ENCODE data around the gene PIK3CB.
"Not testable (repeated sequence)": the region's sequence is repeated elsewhere in the genome, so short reads cannot be mapped to it uniquely, and the experiment has no call there.

Gene PIK3CB

GRCh38 chr3:138825336-138825735 is 9.4 kb downstream of the PIK3CB start:
- H3K9ac ChIP-seq (ENCODE audit: low read length) = no peak overlapping the region
- no peaks in the 10 kb centered on the region for H3K4me1 ChIP-seq (ENCODE audit: insufficient read depth, low read length)
- H3K27me3 ChIP-seq (ENCODE audit: control insufficient read depth in 1 of 2, insufficient read depth in 2 of 2, low read length in 2 of 2) = no peaks in the 10 kb centered on the region
- no peaks in the 10 kb centered on the region for H3K9me3 ChIP-seq (ENCODE audit: low read length)
- no peak overlapping the region for H3K27ac ChIP-seq (ENCODE audit: low read depth, low read length)
- H3K36me3 ChIP-seq (ENCODE audit: insufficient read depth, low read length) = no peaks in the 10 kb centered on the region
- no peak overlapping the region for H3K4me3 ChIP-seq (ENCODE audit: low read depth in 1 of 2, low read length in 2 of 2)

GRCh38 chr3:138824114-138824506 is 10.6 kb downstream of the PIK3CB start:
- Histone ChIP-seq H3K27me3 (ENCODE audit: control insufficient read depth in 1 of 2, insufficient read depth in 2 of 2, low read length in 2 of 2) (no peaks in the 10 kb centered on the region), H3K36me3 (ENCODE audit: insufficient read depth, low read length) (no peaks in the 10 kb centered on the region), H3K9ac (ENCODE audit: low read length) (no peak overlapping the region), H3K9me3 (ENCODE audit: low read length) (no peaks in the 10 kb centered on the region), H3K27ac (ENCODE audit: low read depth, low read length) (no peak overlapping the region), H3K4me1 (ENCODE audit: insufficient read depth, low read length) (no peaks in the 10 kb centered on the region), H3K4me3 (ENCODE audit: low read depth in 1 of 2, low read length in 2 of 2) (no peak overlapping the region)

- not testable (repeated sequence) for H3K4me1 ChIP-seq (ENCODE audit: insufficient read depth, low read length); H3K4me3 ChIP-seq (ENCODE audit: low read depth in 1 of 2, low read length in 2 of 2); H3K27me3 ChIP-seq (ENCODE audit: control insufficient read depth in 1 of 2, insufficient read depth in 2 of 2, low read length in 2 of 2); H3K36me3 ChIP-seq (ENCODE audit: insufficient read depth, low read length); H3K27ac ChIP-seq (ENCODE audit: low read depth, low read length); H3K9ac ChIP-seq (ENCODE audit: low read length); H3K9me3 ChIP-seq (ENCODE audit: low read length)
These were observed 14.3 kb downstream of the PIK3CB start for GRCh38 chr3:138820379-138820778.

- no peaks in the 10 kb centered on the region for H3K9me3 ChIP-seq (ENCODE audit: low read length)
- no peak overlapping the region for H3K9ac ChIP-seq (ENCODE audit: low read length)
- H3K27ac ChIP-seq (ENCODE audit: low read depth, low read length) = no peak overlapping the region
- H3K27me3 ChIP-seq (ENCODE audit: control insufficient read depth in 1 of 2, insufficient read depth in 2 of 2, low read length in 2 of 2) = no peaks in the 10 kb centered on the region
- H3K4me3 ChIP-seq (ENCODE audit: low read depth in 1 of 2, low read length in 2 of 2) = no peak overlapping the region
- no peaks in the 10 kb centered on the region for H3K36me3 ChIP-seq (ENCODE audit: insufficient read depth, low read length)
- H3K4me1 ChIP-seq (ENCODE audit: insufficient read depth, low read length) = no peaks in the 10 kb centered on the region
These were observed 16.4 kb downstream of the PIK3CB start for GRCh38 chr3:138818185-138818860.

GRCh38 chr3:138817695-138818094 is 17.0 kb downstream of the PIK3CB start:
- H3K4me1 ChIP-seq (ENCODE audit: insufficient read depth, low read length) = no peaks in the 10 kb centered on the region
- no peak overlapping the region for H3K4me3 ChIP-seq (ENCODE audit: low read depth in 1 of 2, low read length in 2 of 2)
- H3K27ac ChIP-seq (ENCODE audit: low read depth, low read length) = no peak overlapping the region
- H3K9me3 ChIP-seq (ENCODE audit: low read length) = no peaks in the 10 kb centered on the region
- H3K36me3 ChIP-seq (ENCODE audit: insufficient read depth, low read length) = no peaks in the 10 kb centered on the region
- no peak overlapping the region for H3K9ac ChIP-seq (ENCODE audit: low read length)
- no peaks in the 10 kb centered on the region for H3K27me3 ChIP-seq (ENCODE audit: control insufficient read depth in 1 of 2, insufficient read depth in 2 of 2, low read length in 2 of 2)

- no peaks in the 10 kb centered on the region for H3K36me3 ChIP-seq (ENCODE audit: insufficient read depth, low read length)
- no peak overlapping the region for H3K4me3 ChIP-seq (ENCODE audit: low read depth in 1 of 2, low read length in 2 of 2)
- H3K27ac ChIP-seq (ENCODE audit: low read depth, low read length) = no peak overlapping the region
- no peaks in the 10 kb centered on the region for H3K9me3 ChIP-seq (ENCODE audit: low read length)
- no peaks in the 10 kb centered on the region for H3K4me1 ChIP-seq (ENCODE audit: insufficient read depth, low read length)
- no peak overlapping the region for H3K9ac ChIP-seq (ENCODE audit: low read length)
- H3K27me3 ChIP-seq (ENCODE audit: control insufficient read depth in 1 of 2, insufficient read depth in 2 of 2, low read length in 2 of 2) = no peaks in the 10 kb centered on the region
These were observed 21.9 kb downstream of the PIK3CB start for GRCh38 chr3:138812806-138813205.

GRCh38 chr3:138809500-138810256 is 25.1 kb downstream of the PIK3CB start:
- Histone ChIP-seq H3K27ac (ENCODE audit: low read depth, low read length) (no peak overlapping the region), H3K4me3 (ENCODE audit: low read depth in 1 of 2, low read length in 2 of 2) (no peak overlapping the region), H3K9me3 (ENCODE audit: low read length) (no peaks in the 10 kb centered on the region), H3K36me3 (ENCODE audit: insufficient read depth, low read length) (no peaks in the 10 kb centered on the region), H3K27me3 (ENCODE audit: control insufficient read depth in 1 of 2, insufficient read depth in 2 of 2, low read length in 2 of 2) (no peaks in the 10 kb centered on the region), H3K4me1 (ENCODE audit: insufficient read depth, low read length) (no peaks in the 10 kb centered on the region), H3K9ac (ENCODE audit: low read length) (no peak overlapping the region)

GRCh38 chr3:138806376-138807080 is 28.2 kb downstream of the PIK3CB start:
- Histone ChIP-seq H3K27me3 (ENCODE audit: control insufficient read depth in 1 of 2, insufficient read depth in 2 of 2, low read length in 2 of 2) (no peaks in the 10 kb centered on the region), H3K9ac (ENCODE audit: low read length) (no peak overlapping the region), H3K9me3 (ENCODE audit: low read length) (no peaks in the 10 kb centered on the region), H3K27ac (ENCODE audit: low read depth, low read length) (no peak overlapping the region), H3K4me1 (ENCODE audit: insufficient read depth, low read length) (no peaks in the 10 kb centered on the region), H3K36me3 (ENCODE audit: insufficient read depth, low read length) (no peaks in the 10 kb centered on the region), H3K4me3 (ENCODE audit: low read depth in 1 of 2, low read length in 2 of 2) (no peak overlapping the region)

GRCh38 chr3:138803006-138803653 is 31.6 kb downstream of the PIK3CB start:
- H3K27ac ChIP-seq (ENCODE audit: low read depth, low read length) = no peak overlapping the region

GRCh38 chr3:138802223-138802622 is 32.5 kb downstream of the PIK3CB start:
- H3K4me3 ChIP-seq (ENCODE audit: low read depth in 1 of 2, low read length in 2 of 2); H3K27me3 ChIP-seq (ENCODE audit: control insufficient read depth in 1 of 2, insufficient read depth in 2 of 2, low read length in 2 of 2); H3K27ac ChIP-seq (ENCODE audit: low read depth, low read length); H3K9ac ChIP-seq (ENCODE audit: low read length); H3K4me1 ChIP-seq (ENCODE audit: insufficient read depth, low read length); H3K9me3 ChIP-seq (ENCODE audit: low read length); H3K36me3 ChIP-seq (ENCODE audit: insufficient read depth, low read length): not testable (repeated sequence)

More at GRCh38 chr3:138803006-138803653, 31.6 kb downstream of the PIK3CB start:
- no peaks in the 10 kb centered on the region for H3K36me3 ChIP-seq (ENCODE audit: insufficient read depth, low read length)
- H3K4me1 ChIP-seq (ENCODE audit: insufficient read depth, low read length) = no peaks in the 10 kb centered on the region
- H3K9ac ChIP-seq (ENCODE audit: low read length) = no peak overlapping the region
- no peak overlapping the region for H3K4me3 ChIP-seq (ENCODE audit: low read depth in 1 of 2, low read length in 2 of 2)
- H3K27me3 ChIP-seq (ENCODE audit: control insufficient read depth in 1 of 2, insufficient read depth in 2 of 2, low read length in 2 of 2) = no peaks in the 10 kb centered on the region
- no peaks in the 10 kb centered on the region for H3K9me3 ChIP-seq (ENCODE audit: low read length)

GRCh38 chr3:138801792-138802191 is 32.9 kb downstream of the PIK3CB start:
- H3K4me3 ChIP-seq (ENCODE audit: low read depth in 1 of 2, low read length in 2 of 2) = no peak overlapping the region
- H3K27me3 ChIP-seq (ENCODE audit: control insufficient read depth in 1 of 2, insufficient read depth in 2 of 2, low read length in 2 of 2) = no peaks in the 10 kb centered on the region
- H3K9me3 ChIP-seq (ENCODE audit: low read length) = no peaks in the 10 kb centered on the region
- no peaks in the 10 kb centered on the region for H3K4me1 ChIP-seq (ENCODE audit: insufficient read depth, low read length)
- H3K9ac ChIP-seq (ENCODE audit: low read length) = no peak overlapping the region
- no peaks in the 10 kb centered on the region for H3K36me3 ChIP-seq (ENCODE audit: insufficient read depth, low read length)
- no peak overlapping the region for H3K27ac ChIP-seq (ENCODE audit: low read depth, low read length)

Data from muscle layer of colon (tissue), 2 donors.